ENCODE measurements around the gene PFN1.

The PFN1 gene

GRCh38 chr17:4896332-4897197 is 51.8 kb downstream of the PFN1 start:
- DNase-seq (ENCODE audit: low spot score): no peak

DNA sequence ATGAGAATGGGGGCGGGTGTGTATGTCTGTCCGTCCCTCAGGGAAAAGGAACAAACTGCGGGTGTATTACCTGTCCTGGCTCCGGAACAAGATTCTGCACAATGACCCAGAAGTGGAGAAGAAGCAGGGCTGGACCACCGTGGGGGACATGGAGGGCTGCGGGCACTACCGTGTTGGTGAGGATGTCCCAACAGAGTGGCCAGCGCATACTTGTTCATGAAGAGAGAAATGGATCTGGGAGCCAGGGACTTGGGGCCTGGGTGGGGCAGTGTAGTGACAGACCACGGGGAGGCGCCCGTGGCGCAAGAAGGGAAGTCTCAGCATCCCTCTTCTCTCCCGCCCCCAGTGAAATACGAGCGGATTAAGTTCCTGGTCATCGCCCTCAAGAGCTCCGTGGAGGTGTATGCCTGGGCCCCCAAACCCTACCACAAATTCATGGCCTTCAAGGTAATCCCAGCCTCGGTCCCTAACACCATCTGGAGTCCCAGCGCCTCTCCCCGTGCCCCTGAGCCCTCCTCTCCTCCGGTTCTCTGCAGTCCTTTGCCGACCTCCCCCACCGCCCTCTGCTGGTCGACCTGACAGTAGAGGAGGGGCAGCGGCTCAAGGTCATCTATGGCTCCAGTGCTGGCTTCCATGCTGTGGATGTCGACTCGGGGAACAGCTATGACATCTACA is 52.5 kb downstream of the PFN1 start:
- DNase-seq (ENCODE audit: low spot score): no peak
